GM19099 (cell line): ENCODE data around the gene DAZL.

Experiments used
- POLR2A ChIP-seq: IDR thresholded peaks from 3 replicates; pipeline ENCODE4 v1.6.1; 2011; ENCODE audit warnings: low read depth; ENCODE audit not compliant: insufficient read length; ENCODE audit errors: extremely low read depth

The DAZL gene

GRCh38 chr3:16559653-16560365, 45.4 kb downstream of the DAZL start:
- no peak for TF ChIP-seq POLR2A

GRCh38 chr3:16554126-16554525, 51.1 kb downstream of the DAZL start:
- no peak for TF ChIP-seq POLR2A

GRCh38 chr3:16552757-16553156, 52.5 kb downstream of the DAZL start:
- no peak for TF ChIP-seq POLR2A

GRCh38 chr3:16551342-16551976, 53.8 kb downstream of the DAZL start:
- no peak for TF ChIP-seq POLR2A

GRCh38 chr3:16550676-16551341, 54.4 kb downstream of the DAZL start:
- no peak for TF ChIP-seq POLR2A

- no peak for TF ChIP-seq POLR2A
Observed at GRCh38 chr3:16550305-16550675, 54.9 kb downstream of the DAZL start.

GRCh38 chr3:16548721-16549120, 56.5 kb downstream of the DAZL start:
- no peak for TF ChIP-seq POLR2A

- no peak for TF ChIP-seq POLR2A
Observed at GRCh38 chr3:16547561-16548357, 57.5 kb downstream of the DAZL start.

GRCh38 chr3:16546186-16547010, 58.8 kb downstream of the DAZL start:
- no peak for TF ChIP-seq POLR2A

- no peak for TF ChIP-seq POLR2A
Observed at GRCh38 chr3:16545413-16546185, 59.6 kb downstream of the DAZL start.

GRCh38 chr3:16543242-16543864, 61.9 kb downstream of the DAZL start:
- TF ChIP-seq POLR2A = no peak

GRCh38 chr3:16538507-16538906, 66.7 kb downstream of the DAZL start:
- TF ChIP-seq POLR2A = no peak

GRCh38 chr3:16536996-16537395, 68.2 kb downstream of the DAZL start:
- TF ChIP-seq POLR2A = no peak
